GM10847 (cell line): ENCODE measurements around the gene UNC5CL.

Experiments
- POLR2A ChIP-seq: IDR thresholded peaks from 2 replicates; pipeline ENCODE4 v1.6.1; 2011; ENCODE audit not compliant: insufficient read length; ENCODE audit errors: extremely low read depth

Gene UNC5CL, protein sequence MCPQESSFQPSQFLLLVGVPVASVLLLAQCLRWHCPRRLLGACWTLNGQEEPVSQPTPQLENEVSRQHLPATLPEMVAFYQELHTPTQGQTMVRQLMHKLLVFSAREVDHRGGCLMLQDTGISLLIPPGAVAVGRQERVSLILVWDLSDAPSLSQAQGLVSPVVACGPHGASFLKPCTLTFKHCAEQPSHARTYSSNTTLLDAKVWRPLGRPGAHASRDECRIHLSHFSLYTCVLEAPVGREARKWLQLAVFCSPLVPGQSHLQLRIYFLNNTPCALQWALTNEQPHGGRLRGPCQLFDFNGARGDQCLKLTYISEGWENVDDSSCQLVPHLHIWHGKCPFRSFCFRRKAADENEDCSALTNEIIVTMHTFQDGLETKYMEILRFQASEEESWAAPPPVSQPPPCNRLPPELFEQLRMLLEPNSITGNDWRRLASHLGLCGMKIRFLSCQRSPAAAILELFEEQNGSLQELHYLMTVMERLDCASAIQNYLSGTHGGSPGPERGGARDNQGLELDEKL

GRCh38 chr6:41039060-41039998, at the start of gene UNC5CL:
UNC5CL (minus strand) TSS chr6:41039221; CDS start chr6:41035074, 4,147 bp downstream.
- no peak for TF ChIP-seq POLR2A

DNA sequence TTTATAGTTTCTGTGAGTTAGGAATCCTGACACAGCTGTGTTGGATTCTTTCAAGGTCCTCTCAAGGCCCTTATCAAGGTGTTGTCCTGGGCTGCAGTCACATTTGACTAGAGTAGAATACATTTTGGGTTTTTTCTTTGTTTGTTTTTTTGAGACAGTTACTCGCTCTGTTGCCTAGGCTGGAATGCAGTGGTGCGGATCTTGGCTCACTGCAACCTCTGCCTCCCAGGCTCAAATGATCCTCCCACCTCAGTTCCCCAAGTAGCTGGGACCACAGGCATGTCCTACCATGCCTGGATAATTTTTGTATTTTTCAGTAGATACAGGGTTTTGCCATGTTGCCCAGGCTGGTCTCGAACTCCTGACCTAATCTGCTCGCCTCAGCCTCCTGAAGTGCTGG, 49.4 kb upstream of the UNC5CL start:
- no peak for TF ChIP-seq POLR2A

- no peak for TF ChIP-seq POLR2A
Observed at GRCh38 chr6:41085182-41085581, 46.2 kb upstream of the UNC5CL start.

GRCh38 chr6:41083072-41083471, 44.1 kb upstream of the UNC5CL start:
- no peak for TF ChIP-seq POLR2A

DNA sequence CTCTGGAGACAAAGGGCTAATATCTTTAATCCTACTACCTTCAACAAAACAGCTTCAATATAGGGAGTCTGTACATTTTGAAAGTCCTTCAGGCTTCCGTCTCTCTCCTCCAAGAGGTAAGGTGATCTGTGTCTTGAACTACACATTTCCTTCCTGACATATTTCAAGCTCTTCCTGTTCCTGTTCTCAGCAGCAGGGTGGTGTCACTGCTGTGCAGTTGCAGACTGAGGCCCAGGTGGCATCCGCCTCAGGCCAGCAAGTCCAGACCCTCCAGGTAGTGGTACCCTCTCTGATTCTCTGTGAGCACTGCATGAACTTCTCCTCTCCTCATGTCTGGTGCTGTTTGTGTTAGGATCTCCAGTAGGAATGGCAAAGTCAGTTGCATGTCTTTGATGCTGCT, 41.6 kb upstream of the UNC5CL start:
- TF ChIP-seq POLR2A: no peak

- no peak for TF ChIP-seq POLR2A
Observed at GRCh38 chr6:41079080-41079479, 40.1 kb upstream of the UNC5CL start.

- no peak for TF ChIP-seq POLR2A
Observed at GRCh38 chr6:41078101-41078500, 39.1 kb upstream of the UNC5CL start.

DNA sequence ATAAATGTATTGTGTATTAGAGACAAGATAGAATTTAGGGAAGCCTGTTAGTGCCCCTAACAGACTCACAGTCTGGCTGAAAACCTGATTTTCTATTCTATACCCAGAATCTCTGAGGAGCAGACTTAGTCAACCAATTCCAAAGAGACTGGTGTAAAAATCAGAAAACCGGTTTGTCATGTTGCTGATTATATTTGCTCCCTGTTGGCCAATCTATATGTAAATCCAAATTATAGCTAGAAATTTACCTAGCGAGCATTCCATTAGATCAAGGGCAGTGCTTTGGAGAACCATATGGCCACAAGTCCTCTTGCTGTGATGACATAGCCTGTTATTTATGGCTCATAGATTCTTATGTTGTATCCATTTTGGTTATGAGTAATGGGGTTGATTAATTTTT, 38.5 kb upstream of the UNC5CL start:
- TF ChIP-seq POLR2A: no peak

DNA sequence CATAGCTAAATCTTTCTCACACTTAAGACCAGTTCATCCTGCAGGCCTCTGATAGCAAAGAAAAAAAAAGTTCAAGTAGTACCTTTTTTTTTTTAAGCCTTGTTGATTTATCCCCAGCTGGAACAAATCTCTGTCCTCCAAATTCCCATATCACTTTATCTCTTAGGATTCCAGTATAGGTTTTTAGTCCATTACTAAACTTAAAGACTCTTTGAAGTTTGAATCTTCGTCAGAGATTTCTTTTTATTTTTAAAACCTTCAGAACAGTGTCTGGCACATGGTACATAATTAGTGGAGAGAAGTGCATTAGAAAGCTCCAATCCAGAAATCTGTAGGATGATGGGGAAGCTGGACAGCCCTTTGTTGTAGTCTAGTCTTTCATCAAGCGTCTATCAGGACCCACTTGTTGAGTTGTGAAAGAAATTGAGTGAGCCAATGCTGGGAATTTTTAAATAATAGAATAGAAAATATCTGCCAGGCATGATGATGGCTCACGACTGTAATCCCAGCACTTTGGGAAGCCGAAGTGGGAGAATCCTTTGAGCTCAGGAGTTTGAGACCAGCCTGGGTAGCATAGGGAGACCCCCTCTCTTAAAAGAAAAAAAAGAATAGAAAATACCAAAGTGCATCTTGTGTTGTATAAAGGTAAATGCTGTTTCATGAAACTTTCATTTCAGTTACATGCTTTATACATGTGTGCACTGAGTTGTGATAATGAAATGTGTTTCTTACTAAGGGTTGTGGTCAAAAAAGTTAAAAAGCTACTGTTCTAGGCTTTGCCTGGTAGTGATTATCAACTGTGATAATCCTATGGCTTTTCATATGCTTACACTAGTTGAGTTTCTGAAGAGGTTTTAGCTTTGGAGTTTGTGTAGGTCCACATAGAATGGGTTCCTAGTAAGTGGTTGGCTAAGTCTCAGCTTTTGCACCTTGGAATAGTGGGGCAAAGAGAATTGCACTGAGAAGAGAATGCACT, 36.9 kb upstream of the UNC5CL start:
- TF ChIP-seq POLR2A: no peak

GRCh38 chr6:41074692-41075436, 35.8 kb upstream of the UNC5CL start:
- TF ChIP-seq POLR2A: no peak

GRCh38 chr6:41073968-41074691, 35.1 kb upstream of the UNC5CL start:
- no peak for TF ChIP-seq POLR2A

DNA sequence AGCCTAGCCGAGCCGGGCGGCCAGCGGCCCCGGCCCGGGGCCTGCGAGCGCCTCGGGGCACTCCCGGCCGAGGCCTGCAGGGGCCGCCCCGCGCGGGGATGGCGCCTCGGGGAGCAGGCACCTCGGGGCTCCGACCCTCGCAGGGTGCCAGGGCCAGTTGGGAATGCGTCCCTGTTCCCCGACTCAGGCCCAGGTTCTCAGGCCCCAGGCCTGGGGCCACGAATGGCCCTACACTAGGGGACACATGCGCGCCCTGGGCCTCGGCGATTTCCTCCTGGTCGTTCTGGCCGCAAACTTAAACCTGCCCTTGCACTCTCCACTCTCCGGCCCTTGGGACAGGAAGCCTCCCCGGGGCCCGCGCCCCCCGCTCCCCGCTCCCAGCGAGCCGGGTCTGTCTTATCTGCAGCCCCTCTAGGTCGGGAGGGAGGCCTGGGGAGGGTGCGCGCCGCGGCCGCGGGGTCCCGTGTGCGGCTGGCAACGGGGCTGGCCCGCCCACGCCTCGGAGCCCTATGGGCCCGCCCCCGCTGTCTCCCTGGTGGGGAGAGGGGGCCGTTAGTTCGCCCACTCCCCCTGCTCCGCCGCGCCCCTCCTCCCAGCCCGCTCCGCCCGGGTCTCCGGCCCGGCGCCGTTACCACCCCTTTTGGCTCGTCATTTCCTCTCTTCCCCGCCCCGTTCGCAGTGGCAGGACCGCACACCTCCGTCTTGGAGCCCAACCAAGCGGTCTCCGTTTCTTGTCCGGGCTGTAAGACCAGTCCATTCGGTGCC, 34.4 kb upstream of the UNC5CL start:
- peak; percentile 86 for TF ChIP-seq POLR2A

DNA sequence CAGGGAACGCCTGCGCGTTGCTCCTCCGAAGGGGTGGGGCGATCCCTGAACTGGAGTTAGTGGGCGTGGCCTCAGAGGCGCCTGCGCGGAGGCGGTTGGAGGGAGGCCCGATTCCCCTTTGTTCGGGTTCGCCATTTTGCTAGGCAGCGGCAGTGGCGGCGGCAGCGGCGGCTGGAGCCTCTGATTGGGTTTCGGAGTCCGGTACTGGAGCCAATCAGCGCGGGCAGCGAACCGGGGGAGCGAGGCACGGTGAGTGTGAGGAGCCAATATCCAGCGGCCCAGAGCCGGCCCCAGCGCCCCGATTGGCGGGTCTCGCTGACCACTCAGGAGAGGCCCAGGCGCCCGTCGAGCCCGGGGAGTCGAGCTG, 33.8 kb upstream of the UNC5CL start, which contains the start of gene NFYA:
Gene NFYA, plus strand, starts transcription at position 139 of the 367 bp plus-strand sequence. CDS start 6,116 bp downstream, outside the sequence.
- no peak for TF ChIP-seq POLR2A
